Panc1 (cell line): ENCODE results near the gene ZBP1. TPM values are rescaled to one million over a fixed set of nuclear protein-coding genes. Genes with fewer than 3 reads are reported as not detected.

Experiments
- ATAC-seq: fragments of 200-7000 bp; cut with Tn5 transposase; 2 replicates; pipeline ENCODE4 v1.9.1; 2020; ENCODE audit warnings: mild to moderate bottlenecking, moderate library complexity
- BruUV-seq: library from RNA; stranded (reverse); fragments of 400-500 nt; replicated peaks from 2 replicates; lab custom pipeline; 2021; lab: Mats Ljungman, UMichigan
- CTCF ChIA-PET: fragments of 300-600 bp; sonication (Branson Sonifier 250); formaldehyde crosslinking; loops from one replicate; lab custom pipeline; 2022; ENCODE audit warnings: antibody characterized with exemption; lab: Charles Lee
- POLR2A ChIA-PET: fragments of 300-600 bp; sonication (Branson Sonifier 250); formaldehyde crosslinking; loops from one replicate; lab custom pipeline; 2022; ENCODE audit warnings: antibody characterized with exemption; lab: Charles Lee
- DNase-seq: peaks from one replicate; pipeline ENCODE4 v3.0.0-alpha.2; 2010; ENCODE audit warnings: low read depth, low spot score
- H3K27ac ChIP-seq: 2 replicates; pipeline ENCODE4 v1.5.1; 2011; ENCODE audit warnings: mild to moderate bottlenecking, low read length, inconsistent platforms
- H3K27me3 ChIP-seq: fragments of 200-500 bp; sonication (Bioruptor generic); 2 replicates; pipeline ENCODE4 v1.6.0; 2014; ENCODE audit warnings: low read length, inconsistent platforms; ENCODE audit not compliant: control insufficient read depth, insufficient read depth
- H3K36me3 ChIP-seq: fragments of 200-500 bp; sonication (Bioruptor generic); 2 replicates; pipeline ENCODE4 v1.5.1; 2014; ENCODE audit warnings: inconsistent platforms, mild to moderate bottlenecking, low read length, moderate library complexity; ENCODE audit not compliant: control insufficient read depth, insufficient read depth
- H3K4me1 ChIP-seq: 2 replicates; pipeline ENCODE4 v1.5.1; 2011; ENCODE audit warnings: inconsistent platforms, mild to moderate bottlenecking, low read length, moderate library complexity; ENCODE audit not compliant: control insufficient read depth, insufficient read depth
- H3K4me3 ChIP-seq, 2 experiments: 2 replicates each; pipeline ENCODE4 v1.5.1; 2011 to 2012; ENCODE audit warnings: low read depth in 2 of 2, low read length in 2 of 2, mild to moderate bottlenecking in 2 of 2, inconsistent platforms in 1 of 2, moderate library complexity in 1 of 2
- H3K9me3 ChIP-seq: fragments of 200-500 bp; sonication (Bioruptor generic); 2 replicates; pipeline ENCODE4 v1.5.1; 2014; ENCODE audit warnings: low read depth, mild to moderate bottlenecking, inconsistent platforms, low read length, moderate library complexity; ENCODE audit not compliant: control insufficient read depth, insufficient read depth
- CTCF ChIP-seq: fragments of 450-650 bp; IDR thresholded peaks from 2 replicates; pipeline ENCODE4 v1.5.1; 2017; ENCODE audit warnings: mild to moderate bottlenecking
- POLR2AphosphoS5 ChIP-seq: IDR thresholded peaks from 2 replicates; pipeline ENCODE4 v1.6.1; 2012; ENCODE audit warnings: mild to moderate bottlenecking, low read depth, low read length, moderate library complexity
- REST ChIP-seq, 2 experiments: IDR thresholded peaks; 2 replicates each; pipeline ENCODE4 v1.6.1; 2011 to 2012; ENCODE audit warnings: low read depth in 2 of 2, control low read depth in 1 of 2, low read length in 1 of 2, mild to moderate bottlenecking in 1 of 2, moderate library complexity in 1 of 2; ENCODE audit not compliant: insufficient read depth in 1 of 2
- SIN3A ChIP-seq: IDR thresholded peaks from 2 replicates; pipeline ENCODE4 v1.6.1; 2012; ENCODE audit warnings: low read depth, mild to moderate bottlenecking, low read length, moderate library complexity, borderline replicate concordance; ENCODE audit not compliant: insufficient read depth
- TCF7L2 ChIP-seq: IDR thresholded peaks from 2 replicates; pipeline ENCODE4 v1.6.1; 2011; ENCODE audit warnings: mild to moderate bottlenecking, low read depth, low read length, inconsistent platforms
- in situ Hi-C: cut with HindIII; loops from 2 replicates; pipeline ENCODE4 v1.10.0; 2016; ENCODE audit warnings: low sequenced_read_pairs, low pct_unique_long_range_greater_than_20kb
- intact Hi-C: fragments of 100-400 bp; cut with micrococcal nuclease; formaldehyde crosslinking; loops from one replicate; pipeline ENCODE4 v1.10.0; 2022; ENCODE audit not compliant: unreplicated experiment
- total RNA-seq: library from RNA; stranded (reverse); gene quantifications from one replicate; pipeline ENCODE4 v1.2.1, GENCODE V29; 2021; ENCODE audit not compliant: unreplicated experiment

The ZBP1 gene
- total RNA-seq, 1 experiment from 2014 or later = not detected

- intact Hi-C loops (no loop called here), in situ Hi-C loops (no loop called here)
- H3K4me3 ChIP-seq = no peak overlapping the region
- no peaks in the 10 kb centered on the region for H3K36me3 ChIP-seq
- H3K9me3 ChIP-seq = no peaks in the 10 kb centered on the region
- no TSS peak for BruUV-seq
- H3K27ac ChIP-seq = no peak overlapping the region
- peaks cover 4% of the 10 kb centered on the region for H3K27me3 ChIP-seq
- TF ChIP-seq REST (IDR thresholded peaks at IDR 0.05; ENCODE audit: insufficient read depth in 1 of 2, low read depth in 2 of 2, low read length in 1 of 2) (no peak), POLR2AphosphoS5 (no peak), CTCF (no peak), SIN3A (no peak), TCF7L2 (no peak)
- DNase-seq = no peak
- ChIA-PET POLR2A (no interaction called here), CTCF (interaction anchor here (0.6 kb wide), 1 partner anchor 1231 kb away, joined by 3 read pairs; no protein-coding TSS in a partner anchor)
- ATAC-seq = no peak
- no peaks in the 10 kb centered on the region for H3K4me1 ChIP-seq
Measured at GRCh38 chr20:57566399-57566798, 53.8 kb downstream of the ZBP1 start.

- ChIA-PET POLR2A (no interaction called here), CTCF (interaction anchor here (0.6 kb wide), 1 partner anchor 23 kb away, joined by 3 read pairs; no protein-coding TSS in a partner anchor)
- Histone ChIP-seq H3K4me1 (no peaks in the 10 kb centered on the region), H3K27ac (no peak overlapping the region), H3K4me3 (no peak overlapping the region), H3K36me3 (no peaks in the 10 kb centered on the region), H3K9me3 (no peaks in the 10 kb centered on the region), H3K27me3 (peaks cover 4% of the 10 kb centered on the region)
- no peak for ATAC-seq
- intact Hi-C loops (no loop called here), in situ Hi-C loops (no loop called here)
- TF ChIP-seq REST (IDR thresholded peaks at IDR 0.05; ENCODE audit: insufficient read depth in 1 of 2, low read depth in 2 of 2, low read length in 1 of 2) (no peak), CTCF (no peak), POLR2AphosphoS5 (no peak), SIN3A (no peak), TCF7L2 (no peak)
- BruUV-seq = no TSS peak
- no peak for DNase-seq
Measured at GRCh38 chr20:57564951-57565642, 55.1 kb downstream of the ZBP1 start.
